Liver (tissue), 9 donors: ENCODE measurements around the gene FKBP5. TPM values are rescaled to one million over a fixed set of nuclear protein-coding genes. Genes with fewer than 3 reads are reported as not detected.

Source experiments
- DNase-seq: peaks from one replicate; pipeline ENCODE4 v3.0.0-alpha.2; 2017; ENCODE audit warnings: low spot score
- H3K27ac ChIP-seq, 2 donors: one replicate each; pipeline ENCODE4 v1.7.0; 2013; ENCODE audit warnings: inconsistent platforms in 2 of 2, low read length in 2 of 2, control low read depth in 1 of 2, low read depth in 1 of 2, mild to moderate bottlenecking in 1 of 2
- H3K27me3 ChIP-seq, 4 donors: one replicate each; pipeline versions ENCODE4 v1.6.1 to v1.7.0; 2013; ENCODE audit warnings: low read length in 3 of 4, inconsistent platforms in 1 of 4, mild to moderate bottlenecking in 1 of 4, moderate library complexity in 1 of 4; ENCODE audit not compliant: control insufficient read depth in 4 of 4, insufficient read depth in 4 of 4
- H3K36me3 ChIP-seq, 4 donors: one replicate each; pipeline versions ENCODE4 v1.6.1 to v1.7.0; 2013; ENCODE audit warnings: low read length in 3 of 4, mild to moderate bottlenecking in 3 of 4, low read depth in 1 of 4, moderate library complexity in 1 of 4; ENCODE audit not compliant: control insufficient read depth in 4 of 4, insufficient read depth in 3 of 4
- H3K4me1 ChIP-seq, 4 donors: one replicate each; pipeline versions ENCODE4 v1.6.1 to v1.7.0; 2013; ENCODE audit warnings: low read length in 3 of 4, mild to moderate bottlenecking in 3 of 4, moderate library complexity in 1 of 4; ENCODE audit not compliant: control insufficient read depth in 4 of 4, insufficient read depth in 4 of 4
- H3K4me3 ChIP-seq, 3 donors: one replicate each; pipeline versions ENCODE4 v1.6.1 to v1.7.0; 2013; ENCODE audit warnings: low read length in 3 of 3, control low read depth in 1 of 3, low read depth in 1 of 3, mild to moderate bottlenecking in 1 of 3
- H3K9ac ChIP-seq, 2 donors: one replicate each; pipeline ENCODE4 v1.7.0; 2013; ENCODE audit warnings: low read length in 2 of 2, mild to moderate bottlenecking in 2 of 2, moderate library complexity in 2 of 2, control low read depth in 1 of 2, low read depth in 1 of 2
- H3K9me3 ChIP-seq, 4 donors: one replicate each; pipeline versions ENCODE4 v1.6.1 to v1.7.0; 2013; ENCODE audit warnings: low read length in 3 of 4; ENCODE audit not compliant: control insufficient read depth in 4 of 4
- EGR1 ChIP-seq, 2 donors: IDR thresholded peaks; 2 replicates each; pipeline ENCODE4 v1.6.1; 2016 to 2018; ENCODE audit warnings: antibody characterized with exemption in 2 of 2, low read depth in 2 of 2
- FOXA1 ChIP-seq: IDR thresholded peaks from 2 replicates; pipeline ENCODE4 v1.6.1; 2016; ENCODE audit warnings: antibody characterized with exemption
- HNF4A ChIP-seq, 2 donors: conservative IDR thresholded peaks; 2 replicates each; pipeline ENCODE4 v1.6.1; 2016; ENCODE audit warnings: antibody characterized with exemption in 2 of 2, mild to moderate bottlenecking in 2 of 2
- HNF4G ChIP-seq: IDR thresholded peaks from 2 replicates; pipeline ENCODE4 v1.6.1; 2016; ENCODE audit warnings: antibody characterized with exemption
- JUND ChIP-seq, 2 donors: IDR thresholded peaks; 2 replicates each; pipeline ENCODE4 v1.6.1; 2016; ENCODE audit warnings: antibody characterized with exemption in 2 of 2
- NR2F2 ChIP-seq: IDR thresholded peaks from 2 replicates; pipeline ENCODE4 v1.6.1; 2016; ENCODE audit warnings: antibody characterized with exemption
- RAD21 ChIP-seq, 2 donors: IDR thresholded peaks; 2 replicates each; pipeline ENCODE4 v1.6.1; 2016; ENCODE audit warnings: antibody characterized with exemption in 2 of 2, mild to moderate bottlenecking in 2 of 2
- RXRA ChIP-seq, 2 donors: IDR thresholded peaks; 2 replicates each; pipeline ENCODE4 v1.6.1; 2017 to 2018; ENCODE audit warnings: antibody characterized with exemption in 2 of 2, mild to moderate bottlenecking in 1 of 2
- SP1 ChIP-seq: IDR thresholded peaks from 2 replicates; pipeline ENCODE4 v1.6.1; 2018; ENCODE audit warnings: antibody characterized with exemption, mild to moderate bottlenecking
- TAF1 ChIP-seq: conservative IDR thresholded peaks from 2 replicates; pipeline ENCODE4 v1.6.1; 2016; ENCODE audit warnings: antibody characterized with exemption, mild to moderate bottlenecking
- WGBS: extraction: QIAGEN DNeasy Blood & Tissue Kit; methylation state at CpG from one replicate; pipeline ENCODE4 v1.1.7; 2013; 5-methylcytosine and 5-hydroxymethylcytosine counted together
- polyA plus RNA-seq, 2 donors: library from polyadenylated mRNA; stranded (reverse) in 1 of 2; unstranded in 1 of 2; fragments of 200-250 nt in 1 of 2; fragments of >200 nt in 1 of 2; fragmentation: Nextera tagmentation in 1 of 2; extraction: Ambion mirVana in 1 of 2; gene quantifications; one replicate each; pipeline versions ENCODE4 v1.2.1 to v1.2.3, GENCODE V29; 2013 to 2015
- total RNA-seq, 2 donors: library from RNA; depleted of rRNA; stranded (reverse); fragments of >200 nt; gene quantifications; one replicate each; pipeline ENCODE4 v1.2.3, GENCODE V29; 2014
- TF ChIP-seq, protein P1 (sequence below): fragments of 150-350 bp; IDR thresholded peaks from 2 replicates; pipeline ENCODE4 v1.5.1; 2017; ENCODE audit warnings: improper control_type of control experiment, low read depth, low read length; ENCODE audit not compliant: missing input control
- TF ChIP-seq, protein P2 (sequence below): IDR thresholded peaks from 2 replicates; pipeline ENCODE4 v1.6.1; 2016; ENCODE audit warnings: antibody characterized with exemption
- TF ChIP-seq, protein P3 (sequence below): IDR thresholded peaks from 2 replicates; pipeline ENCODE4 v1.6.1; 2016; ENCODE audit warnings: antibody characterized with exemption, mild to moderate bottlenecking
- TF ChIP-seq, protein P4 (sequence below): IDR thresholded peaks from 2 replicates; pipeline ENCODE4 v1.6.1; 2016; ENCODE audit warnings: antibody characterized with exemption
- donor health status: healthy.
- donor health status: healthy.
- donor health status: healthy.
- donor health status: healthy.
- donor health status: healthy.

FKBP5 gene
- total and polyA plus RNA-seq, 4 donors = 10.3 to 132 (median 63.7) TPM

DNA sequence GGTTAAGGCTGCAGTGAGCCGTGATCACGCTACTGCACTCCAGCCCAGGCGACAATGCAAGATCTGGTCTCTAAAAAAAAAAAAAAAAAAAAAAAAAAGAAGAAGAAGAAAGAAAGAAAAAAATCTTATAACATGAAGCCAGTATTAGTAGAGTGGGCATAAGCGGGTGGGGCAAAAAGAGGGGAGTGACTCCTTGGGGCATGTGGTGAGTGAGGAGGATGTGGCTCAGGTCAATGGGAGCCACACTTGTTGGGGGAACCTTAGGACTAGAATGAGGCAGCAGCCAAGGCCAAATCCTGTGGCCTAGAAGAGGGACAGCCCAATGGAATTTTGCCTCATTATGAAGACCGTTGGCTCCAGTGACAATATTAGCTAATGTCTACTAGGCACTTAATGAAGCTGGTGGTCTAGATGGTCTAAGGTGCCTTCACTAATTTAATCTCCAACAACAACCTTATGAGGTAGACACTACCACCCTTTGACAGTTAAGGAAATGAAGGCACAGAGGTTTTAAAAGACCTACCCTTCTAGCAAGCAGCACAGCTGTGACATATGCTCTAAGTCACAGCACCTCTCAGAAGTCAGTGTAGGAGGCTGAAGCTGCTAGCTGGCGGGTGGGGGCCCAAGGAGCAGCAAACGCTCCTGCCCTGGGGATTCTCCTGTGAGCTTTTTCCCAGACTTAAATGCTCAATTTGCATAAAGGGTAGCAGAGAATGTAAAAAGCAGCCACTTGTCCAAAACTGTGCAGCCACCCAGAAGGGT lies 24.5 kb upstream of the FKBP5 start:
- Histone ChIP-seq H3K9ac (no peak overlapping the region), H3K4me1 (no peaks in the 10 kb centered on the region), H3K9me3 (no peaks in the 10 kb centered on the region), H3K4me3 (no peak overlapping the region), H3K27ac (no peak overlapping the region), H3K27me3 (no peaks in the 10 kb centered on the region), H3K36me3 (peaks cover 0 to 4% (median 0%) of the 10 kb centered on the region in 4 donors)
- TF ChIP-seq TAF1 (no peak), JUND (IDR thresholded peaks at IDR 0.05) (no peak)
- TF ChIP-seq, protein P1, sequence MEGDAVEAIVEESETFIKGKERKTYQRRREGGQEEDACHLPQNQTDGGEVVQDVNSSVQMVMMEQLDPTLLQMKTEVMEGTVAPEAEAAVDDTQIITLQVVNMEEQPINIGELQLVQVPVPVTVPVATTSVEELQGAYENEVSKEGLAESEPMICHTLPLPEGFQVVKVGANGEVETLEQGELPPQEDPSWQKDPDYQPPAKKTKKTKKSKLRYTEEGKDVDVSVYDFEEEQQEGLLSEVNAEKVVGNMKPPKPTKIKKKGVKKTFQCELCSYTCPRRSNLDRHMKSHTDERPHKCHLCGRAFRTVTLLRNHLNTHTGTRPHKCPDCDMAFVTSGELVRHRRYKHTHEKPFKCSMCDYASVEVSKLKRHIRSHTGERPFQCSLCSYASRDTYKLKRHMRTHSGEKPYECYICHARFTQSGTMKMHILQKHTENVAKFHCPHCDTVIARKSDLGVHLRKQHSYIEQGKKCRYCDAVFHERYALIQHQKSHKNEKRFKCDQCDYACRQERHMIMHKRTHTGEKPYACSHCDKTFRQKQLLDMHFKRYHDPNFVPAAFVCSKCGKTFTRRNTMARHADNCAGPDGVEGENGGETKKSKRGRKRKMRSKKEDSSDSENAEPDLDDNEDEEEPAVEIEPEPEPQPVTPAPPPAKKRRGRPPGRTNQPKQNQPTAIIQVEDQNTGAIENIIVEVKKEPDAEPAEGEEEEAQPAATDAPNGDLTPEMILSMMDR = no peak
- DNase-seq = no peak
- WGBS = 94% methylated on average over 7 of the region's 7 CpGs

DNA sequence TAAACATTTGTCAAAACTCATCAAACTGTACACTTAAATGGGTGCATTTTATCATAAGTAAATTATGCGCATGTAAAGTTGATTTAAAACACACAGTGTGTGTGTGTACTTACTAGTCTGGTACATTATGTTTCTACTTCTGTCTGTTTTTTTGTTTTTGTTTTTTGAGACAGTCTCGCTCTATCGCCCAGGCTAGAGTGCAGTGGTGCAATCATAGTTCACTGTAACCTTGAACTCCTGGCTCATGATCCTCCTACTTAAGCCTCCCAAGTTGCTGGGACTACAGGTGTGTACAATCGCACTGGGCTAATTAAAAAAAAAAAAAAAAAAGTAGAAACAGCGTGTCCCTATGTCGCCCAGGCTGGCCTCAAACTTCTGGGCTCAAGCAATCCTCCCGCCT lies 23.0 kb upstream of the FKBP5 start:
- no peak overlapping the region for H3K9ac ChIP-seq
- no peak overlapping the region for H3K27ac ChIP-seq
- no peak overlapping the region for H3K4me3 ChIP-seq
- WGBS = 69% methylated on average over 7 of the region's 7 CpGs
- H3K27me3 ChIP-seq = no peaks in the 10 kb centered on the region
- no peaks in the 10 kb centered on the region for H3K9me3 ChIP-seq
- H3K4me1 ChIP-seq = no peaks in the 10 kb centered on the region
- TF ChIP-seq SP1 (peak; percentile 63), JUND (IDR thresholded peaks at IDR 0.05) (no peak), NR2F2 (no peak), HNF4A (conservative IDR thresholded peaks at IDR 0.05) (peak; percentile 38 to 53), HNF4G (no peak), RXRA (IDR thresholded peaks at IDR 0.05) (peak; percentile 44 to 69), RAD21 (IDR thresholded peaks at IDR 0.05) (no peak), EGR1 (IDR thresholded peaks at IDR 0.05; ENCODE audit: low read depth in 2 of 2) (no peak), FOXA1 (no peak)
- TF ChIP-seq, protein P2, sequence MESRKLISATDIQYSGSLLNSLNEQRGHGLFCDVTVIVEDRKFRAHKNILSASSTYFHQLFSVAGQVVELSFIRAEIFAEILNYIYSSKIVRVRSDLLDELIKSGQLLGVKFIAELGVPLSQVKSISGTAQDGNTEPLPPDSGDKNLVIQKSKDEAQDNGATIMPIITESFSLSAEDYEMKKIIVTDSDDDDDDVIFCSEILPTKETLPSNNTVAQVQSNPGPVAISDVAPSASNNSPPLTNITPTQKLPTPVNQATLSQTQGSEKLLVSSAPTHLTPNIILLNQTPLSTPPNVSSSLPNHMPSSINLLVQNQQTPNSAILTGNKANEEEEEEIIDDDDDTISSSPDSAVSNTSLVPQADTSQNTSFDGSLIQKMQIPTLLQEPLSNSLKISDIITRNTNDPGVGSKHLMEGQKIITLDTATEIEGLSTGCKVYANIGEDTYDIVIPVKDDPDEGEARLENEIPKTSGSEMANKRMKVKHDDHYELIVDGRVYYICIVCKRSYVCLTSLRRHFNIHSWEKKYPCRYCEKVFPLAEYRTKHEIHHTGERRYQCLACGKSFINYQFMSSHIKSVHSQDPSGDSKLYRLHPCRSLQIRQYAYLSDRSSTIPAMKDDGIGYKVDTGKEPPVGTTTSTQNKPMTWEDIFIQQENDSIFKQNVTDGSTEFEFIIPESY = no peak
- TF ChIP-seq, protein P1 = no peak
- TF ChIP-seq, protein P3, sequence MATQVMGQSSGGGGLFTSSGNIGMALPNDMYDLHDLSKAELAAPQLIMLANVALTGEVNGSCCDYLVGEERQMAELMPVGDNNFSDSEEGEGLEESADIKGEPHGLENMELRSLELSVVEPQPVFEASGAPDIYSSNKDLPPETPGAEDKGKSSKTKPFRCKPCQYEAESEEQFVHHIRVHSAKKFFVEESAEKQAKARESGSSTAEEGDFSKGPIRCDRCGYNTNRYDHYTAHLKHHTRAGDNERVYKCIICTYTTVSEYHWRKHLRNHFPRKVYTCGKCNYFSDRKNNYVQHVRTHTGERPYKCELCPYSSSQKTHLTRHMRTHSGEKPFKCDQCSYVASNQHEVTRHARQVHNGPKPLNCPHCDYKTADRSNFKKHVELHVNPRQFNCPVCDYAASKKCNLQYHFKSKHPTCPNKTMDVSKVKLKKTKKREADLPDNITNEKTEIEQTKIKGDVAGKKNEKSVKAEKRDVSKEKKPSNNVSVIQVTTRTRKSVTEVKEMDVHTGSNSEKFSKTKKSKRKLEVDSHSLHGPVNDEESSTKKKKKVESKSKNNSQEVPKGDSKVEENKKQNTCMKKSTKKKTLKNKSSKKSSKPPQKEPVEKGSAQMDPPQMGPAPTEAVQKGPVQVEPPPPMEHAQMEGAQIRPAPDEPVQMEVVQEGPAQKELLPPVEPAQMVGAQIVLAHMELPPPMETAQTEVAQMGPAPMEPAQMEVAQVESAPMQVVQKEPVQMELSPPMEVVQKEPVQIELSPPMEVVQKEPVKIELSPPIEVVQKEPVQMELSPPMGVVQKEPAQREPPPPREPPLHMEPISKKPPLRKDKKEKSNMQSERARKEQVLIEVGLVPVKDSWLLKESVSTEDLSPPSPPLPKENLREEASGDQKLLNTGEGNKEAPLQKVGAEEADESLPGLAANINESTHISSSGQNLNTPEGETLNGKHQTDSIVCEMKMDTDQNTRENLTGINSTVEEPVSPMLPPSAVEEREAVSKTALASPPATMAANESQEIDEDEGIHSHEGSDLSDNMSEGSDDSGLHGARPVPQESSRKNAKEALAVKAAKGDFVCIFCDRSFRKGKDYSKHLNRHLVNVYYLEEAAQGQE = no peak
- TF ChIP-seq, protein P4, sequence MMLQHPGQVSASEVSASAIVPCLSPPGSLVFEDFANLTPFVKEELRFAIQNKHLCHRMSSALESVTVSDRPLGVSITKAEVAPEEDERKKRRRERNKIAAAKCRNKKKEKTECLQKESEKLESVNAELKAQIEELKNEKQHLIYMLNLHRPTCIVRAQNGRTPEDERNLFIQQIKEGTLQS = no peak
- no peak for DNase-seq
- peaks cover 0 to 4% (median 0%) of the 10 kb centered on the region in 4 donors for H3K36me3 ChIP-seq
